WTC11 (cell line): Measurements from ENCODE around the gene IFITM2.

Experiments
- ATF2 ChIP-seq: sonication (generic); formaldehyde crosslinking; IDR thresholded peaks from 2 replicates; pipeline ENCODE4 v1.8.1; 2022; ENCODE audit warnings: low read depth, missing genetic modification reagents, borderline replicate concordance
- ATF3 ChIP-seq: sonication (generic); formaldehyde crosslinking; conservative IDR thresholded peaks from 2 replicates; pipeline ENCODE4 v1.8.1; 2022; ENCODE audit warnings: mild to moderate bottlenecking, missing genetic modification reagents
- ZBTB21 ChIP-seq: sonication (generic); formaldehyde crosslinking; IDR thresholded peaks from 2 replicates; pipeline ENCODE4 v1.8.1; 2023; ENCODE audit warnings: mild to moderate bottlenecking, missing genetic modification reagents, borderline replicate concordance

GRCh38 chr11:340539-341512, 33.2 kb downstream of the IFITM2 start:
- TF ChIP-seq ATF2 (CRISPR knock-in tag) (no peak), ZBTB21 (CRISPR knock-in tag) (no peak), ATF3 (CRISPR knock-in tag) (no peak)
